Ishikawa (cell line): ENCODE measurements around the gene DLX1.

Experiments used
- CEBPB ChIP-seq: IDR thresholded peaks from 2 replicates; pipeline ENCODE4 v1.6.1; 2012
- CREB1 ChIP-seq: IDR thresholded peaks from 2 replicates; pipeline ENCODE4 v1.6.1; 2012; ENCODE audit warnings: low read depth
- EGR1 ChIP-seq: IDR thresholded peaks from 2 replicates; pipeline ENCODE4 v1.6.1; 2012
- EP300 ChIP-seq: IDR thresholded peaks from 2 replicates; pipeline ENCODE4 v1.6.1; 2012; ENCODE audit warnings: borderline replicate concordance
- FOXM1 ChIP-seq: IDR thresholded peaks from 2 replicates; pipeline ENCODE4 v1.6.1; 2012; ENCODE audit warnings: low read depth, borderline replicate concordance
- NFIC ChIP-seq: IDR thresholded peaks from 2 replicates; pipeline ENCODE4 v1.6.1; 2012
- RAD21 ChIP-seq: IDR thresholded peaks from 2 replicates; pipeline ENCODE4 v1.6.1; 2012; ENCODE audit warnings: low read depth
- REST ChIP-seq: IDR thresholded peaks from 2 replicates; pipeline ENCODE4 v1.6.1; 2012; ENCODE audit warnings: low read depth, mild to moderate bottlenecking
- TAF1 ChIP-seq: IDR thresholded peaks from 2 replicates; pipeline ENCODE4 v1.6.1; 2012; ENCODE audit warnings: low read depth, mild to moderate bottlenecking
- TCF12 ChIP-seq: IDR thresholded peaks from 2 replicates; pipeline ENCODE4 v1.6.1; 2012; ENCODE audit warnings: low read depth
- TEAD4 ChIP-seq: IDR thresholded peaks from 2 replicates; pipeline ENCODE4 v1.6.1; 2012
- YY1 ChIP-seq: IDR thresholded peaks from 2 replicates; pipeline ENCODE4 v1.6.1; 2012; ENCODE audit warnings: low read depth
- ZBTB7A ChIP-seq: IDR thresholded peaks from 2 replicates; pipeline ENCODE4 v1.6.1; 2012; ENCODE audit warnings: low read depth
- TF ChIP-seq, protein P1 (sequence below): IDR thresholded peaks from 2 replicates; pipeline ENCODE4 v1.6.1; 2012
- TF ChIP-seq, protein P2 (sequence below): IDR thresholded peaks from 2 replicates; pipeline ENCODE4 v1.6.1; 2012

DLX1 gene

GRCh38 chr2:172040311-172040710, 45.0 kb upstream of the DLX1 start:
- no peak for TF ChIP-seq EGR1
- no peak for TF ChIP-seq EP300
- TF ChIP-seq, protein P1, sequence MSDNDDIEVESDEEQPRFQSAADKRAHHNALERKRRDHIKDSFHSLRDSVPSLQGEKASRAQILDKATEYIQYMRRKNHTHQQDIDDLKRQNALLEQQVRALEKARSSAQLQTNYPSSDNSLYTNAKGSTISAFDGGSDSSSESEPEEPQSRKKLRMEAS, result no peak
- TF ChIP-seq RAD21, result no peak
- TF ChIP-seq NFIC, result no peak
- TF ChIP-seq FOXM1, result no peak
- no peak for TF ChIP-seq TCF12
- TF ChIP-seq ZBTB7A, result no peak
- TF ChIP-seq CREB1, result no peak
- TF ChIP-seq YY1, result no peak
- TF ChIP-seq, protein P2, sequence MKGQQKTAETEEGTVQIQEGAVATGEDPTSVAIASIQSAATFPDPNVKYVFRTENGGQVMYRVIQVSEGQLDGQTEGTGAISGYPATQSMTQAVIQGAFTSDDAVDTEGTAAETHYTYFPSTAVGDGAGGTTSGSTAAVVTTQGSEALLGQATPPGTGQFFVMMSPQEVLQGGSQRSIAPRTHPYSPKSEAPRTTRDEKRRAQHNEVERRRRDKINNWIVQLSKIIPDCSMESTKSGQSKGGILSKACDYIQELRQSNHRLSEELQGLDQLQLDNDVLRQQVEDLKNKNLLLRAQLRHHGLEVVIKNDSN, result no peak
- no peak for TF ChIP-seq TEAD4
- no peak for TF ChIP-seq TAF1
- no peak for TF ChIP-seq CEBPB
- no peak for TF ChIP-seq REST

DNA sequence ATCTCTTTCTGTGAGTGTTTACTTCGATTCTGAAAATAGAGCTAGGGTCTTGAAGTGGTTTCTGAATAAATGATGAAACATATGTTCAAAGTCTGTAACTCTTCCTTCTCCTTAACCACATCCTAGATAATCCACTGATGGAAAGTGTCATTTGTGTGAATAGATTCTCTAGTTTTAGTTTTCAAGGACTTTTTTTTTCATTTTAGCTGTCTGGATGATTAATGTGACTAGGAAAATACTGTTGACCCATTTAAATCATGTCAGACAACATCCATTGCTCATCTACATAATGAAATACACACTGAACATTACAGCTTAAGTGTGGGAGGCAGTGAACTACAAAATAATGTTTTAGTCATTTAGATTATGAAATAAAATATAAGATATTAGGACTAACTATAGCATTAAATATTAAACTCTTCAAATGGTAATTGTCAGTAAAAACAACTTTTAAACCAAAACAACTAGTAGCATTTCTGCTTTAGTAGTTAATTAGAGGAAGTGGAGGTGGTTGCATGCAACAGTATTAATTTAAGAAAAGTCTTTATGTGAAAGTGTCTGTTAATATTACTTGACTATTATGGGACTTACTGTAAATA, 39.1 kb upstream of the DLX1 start:
- no peak for TF ChIP-seq CEBPB
- TF ChIP-seq CREB1, result no peak
- TF ChIP-seq REST, result no peak
- no peak for TF ChIP-seq NFIC
- no peak for TF ChIP-seq TCF12
- TF ChIP-seq EGR1, result no peak
- TF ChIP-seq ZBTB7A, result no peak
- TF ChIP-seq, protein P2, result no peak
- TF ChIP-seq RAD21, result no peak
- TF ChIP-seq YY1, result no peak
- TF ChIP-seq FOXM1, result no peak
- TF ChIP-seq, protein P1, result no peak

GRCh38 chr2:172046866-172047565, 38.3 kb upstream of the DLX1 start:
- TF ChIP-seq YY1 (no peak), TCF12 (no peak), RAD21 (no peak), TAF1 (no peak), CREB1 (no peak), EP300 (no peak), REST (no peak), CEBPB (no peak)
- TF ChIP-seq, protein P2, result no peak
- TF ChIP-seq, protein P1, result no peak
